ENCODE data around the gene ADGRB3.
"Not testable (repeated sequence)": the region's sequence is repeated elsewhere in the genome, so short reads cannot be mapped to it uniquely, and the experiment has no call there.

Gene ADGRB3

DNA sequence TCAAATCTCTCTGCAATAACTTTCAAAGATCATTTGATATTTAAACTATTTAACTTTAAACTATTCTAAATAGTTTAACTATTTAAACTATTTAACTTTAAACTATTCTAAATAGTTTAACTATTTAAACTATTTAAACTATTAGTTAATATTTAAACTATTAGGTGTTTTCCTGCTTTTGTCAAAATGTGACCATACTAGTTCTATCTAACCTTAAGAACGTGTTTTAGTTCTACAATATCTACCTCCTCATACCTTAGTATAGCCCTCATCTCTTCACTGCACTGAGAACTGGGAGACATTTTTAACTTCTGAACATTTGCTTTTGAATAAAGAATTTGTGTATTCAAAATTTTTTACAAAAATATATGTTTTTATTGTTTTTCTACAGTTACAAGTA, 429.1 kb downstream of the ADGRB3 start:
- no peak for DNase-seq

DNA sequence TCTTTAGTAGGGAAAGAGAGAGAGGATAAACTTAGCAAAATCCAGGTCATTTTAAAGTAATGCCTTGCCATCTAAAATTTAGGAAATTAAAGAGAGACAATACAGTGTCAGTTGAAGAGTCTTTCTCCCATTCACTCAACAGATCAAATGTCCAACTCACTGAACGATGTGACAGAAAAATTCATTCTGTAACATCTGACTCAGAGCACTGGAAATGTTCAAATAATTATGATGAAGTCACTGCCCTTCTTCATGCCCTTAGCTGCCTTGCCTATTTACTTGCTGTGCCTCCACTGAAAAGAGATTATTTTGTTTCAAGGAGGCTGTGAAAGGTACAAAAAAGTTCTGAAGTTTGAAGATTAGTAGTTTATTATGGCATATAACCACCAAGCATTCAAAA, 434.8 kb downstream of the ADGRB3 start:
- no peak for DNase-seq

DNA sequence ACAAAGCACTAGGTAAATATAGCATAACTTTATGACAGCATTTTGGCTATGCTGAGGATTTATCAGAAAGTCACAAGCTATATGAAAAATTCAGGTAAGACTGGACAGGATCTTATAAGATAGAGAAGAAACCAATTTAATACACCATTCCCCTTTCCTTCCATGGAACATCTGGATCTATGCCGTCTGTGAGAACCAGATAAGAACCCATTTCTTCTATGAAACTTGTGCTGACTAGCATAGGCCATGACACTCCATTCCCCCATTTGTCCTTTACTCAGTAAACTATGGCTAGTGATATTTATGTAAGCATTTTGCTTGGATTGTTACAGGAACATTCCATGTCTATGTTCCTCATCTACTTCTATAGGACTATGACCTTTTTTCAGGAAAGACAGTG, 437.7 kb downstream of the ADGRB3 start:
- no peak for DNase-seq

DNA sequence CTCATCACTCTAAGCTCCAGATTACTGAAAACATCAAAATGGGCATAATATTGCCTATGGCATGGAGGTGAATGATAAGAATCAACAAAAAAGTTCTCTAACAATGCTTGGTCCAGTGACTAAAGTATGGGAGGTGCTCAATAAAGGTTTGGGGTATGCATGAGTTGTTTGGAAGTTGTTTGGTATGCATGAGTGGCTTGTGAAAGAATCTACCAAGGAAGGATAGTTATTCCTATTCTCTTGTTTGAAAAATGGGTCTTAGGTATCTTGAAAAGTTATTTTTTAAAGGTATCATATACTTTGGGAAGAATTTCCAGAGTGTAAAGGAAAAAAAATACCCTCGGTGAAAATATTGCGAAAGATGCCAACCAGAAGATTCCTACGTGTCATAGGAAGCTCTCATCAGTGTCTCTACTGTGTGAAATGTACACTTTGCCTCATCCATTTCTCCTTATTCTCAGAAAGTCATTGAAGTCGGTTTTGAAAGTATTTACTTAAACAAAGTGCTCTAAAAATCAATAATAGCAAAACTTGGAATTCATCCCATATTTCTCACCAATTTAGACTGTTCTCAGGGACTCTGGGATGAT, 449.8 kb downstream of the ADGRB3 start:
- no peak for DNase-seq

DNA sequence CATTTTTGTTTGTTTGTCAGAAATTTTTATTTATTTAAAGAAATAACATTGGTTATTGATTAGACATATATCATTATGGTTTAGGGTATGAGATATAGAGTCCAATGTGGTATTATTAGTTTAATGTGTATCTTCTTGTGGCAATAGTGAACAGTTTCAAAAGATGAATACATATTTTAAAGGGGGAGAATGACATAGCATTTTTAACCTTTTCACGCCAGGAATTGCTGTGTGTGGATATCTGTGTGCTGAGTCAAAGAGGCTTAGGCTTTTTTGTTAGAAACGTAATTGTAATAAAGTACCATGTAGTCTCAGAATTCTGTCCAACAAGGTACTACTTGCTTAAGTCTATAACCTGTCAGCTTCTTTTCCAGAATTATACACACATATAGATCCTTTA, 451.6 kb downstream of the ADGRB3 start:
- no peak for DNase-seq

DNA sequence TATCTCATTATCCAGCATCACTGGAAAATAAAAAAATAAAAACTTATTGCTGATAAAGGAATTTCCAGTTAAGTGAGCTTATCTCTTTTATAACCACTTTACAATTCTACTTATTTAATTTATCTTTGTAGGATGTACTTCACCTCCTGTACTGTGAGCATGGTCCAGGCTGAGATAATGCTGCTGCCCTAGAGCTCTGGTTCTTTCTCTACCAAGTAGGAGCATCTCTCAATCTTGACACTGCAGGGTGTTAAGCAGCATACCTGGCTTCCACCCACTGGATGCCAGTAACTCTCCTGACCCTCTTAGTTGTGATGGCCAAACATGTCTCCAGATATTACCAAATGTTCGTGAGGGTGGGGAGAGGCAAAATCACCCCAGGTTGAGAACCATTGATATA, 454.5 kb downstream of the ADGRB3 start:
- DNase-seq: no peak

DNA sequence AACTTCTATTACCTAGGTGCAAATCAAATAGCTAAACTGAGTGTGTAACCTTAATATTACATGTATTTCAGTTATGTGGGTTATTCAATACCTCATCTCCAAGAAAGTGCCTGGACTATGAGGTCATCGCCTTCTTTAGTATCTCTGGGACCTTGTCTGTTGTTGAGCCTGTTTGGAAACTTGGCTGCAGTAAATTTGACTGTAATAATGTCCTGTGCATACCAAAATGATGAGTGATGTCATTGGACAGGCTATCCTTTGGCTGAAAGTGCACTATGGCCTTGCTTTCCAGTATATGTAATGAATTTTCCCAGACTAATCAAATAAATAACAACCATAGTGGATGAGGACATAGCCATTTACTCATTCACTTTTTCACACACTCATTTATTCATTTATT, 455.1 kb downstream of the ADGRB3 start:
- DNase-seq: no peak

DNA sequence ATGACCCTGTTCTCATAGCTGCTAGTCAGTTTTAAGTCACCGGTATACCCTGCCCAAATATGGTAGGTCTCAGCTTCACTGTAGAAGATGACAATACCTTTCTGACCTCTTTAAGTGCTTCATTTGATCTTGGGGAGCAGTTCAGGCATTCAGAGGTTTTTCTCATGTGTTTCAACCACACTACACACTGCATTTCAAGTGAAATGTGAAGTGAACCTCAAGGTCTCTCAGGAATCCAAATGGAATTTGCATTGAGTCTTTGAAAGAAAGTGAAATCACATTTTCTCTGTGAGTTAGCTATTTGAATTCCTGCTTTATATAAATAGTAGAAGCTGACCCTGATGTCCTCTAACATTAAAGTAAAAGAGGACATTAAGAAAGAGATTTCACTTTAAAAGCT, 461.6 kb downstream of the ADGRB3 start:
- no peak for DNase-seq

DNA sequence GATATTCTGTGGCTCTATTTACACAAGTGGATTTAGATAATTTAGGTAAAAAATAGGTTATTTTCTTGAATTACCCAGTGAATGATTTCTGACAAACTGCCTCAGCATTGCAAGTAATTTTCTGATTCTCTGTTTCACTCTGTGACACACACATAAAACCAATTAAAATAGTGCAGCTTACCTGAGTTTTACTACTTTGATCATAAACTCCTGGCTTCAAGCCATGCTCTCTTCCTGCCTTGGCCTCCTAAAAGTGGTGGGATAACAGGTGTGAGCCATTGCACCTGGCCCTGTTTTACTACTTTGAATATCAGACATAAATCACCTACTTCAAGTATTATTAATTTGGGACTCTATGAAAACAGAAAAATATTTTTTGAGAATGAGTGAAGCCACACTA, 462.9 kb downstream of the ADGRB3 start:
- no peak for DNase-seq

DNA sequence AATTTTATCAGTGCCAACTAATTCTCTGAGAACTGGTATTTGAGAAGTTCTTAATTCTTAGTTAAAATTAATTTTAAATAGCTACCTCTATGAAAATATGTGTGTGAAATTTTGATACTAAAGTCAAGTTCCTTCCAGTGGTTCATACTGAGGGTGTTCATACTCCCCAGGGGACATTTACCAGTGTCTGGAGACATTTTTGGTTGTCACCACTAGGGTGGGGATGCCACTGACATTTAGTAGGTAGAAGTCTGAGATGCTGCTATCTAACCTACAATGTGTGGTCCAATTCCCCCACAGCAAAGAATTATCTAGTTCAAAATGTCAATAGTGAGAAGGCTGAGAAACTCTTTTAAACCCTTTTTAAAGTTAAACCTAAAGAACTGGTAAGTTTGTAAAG, 463.8 kb downstream of the ADGRB3 start:
- no peak for DNase-seq

DNA sequence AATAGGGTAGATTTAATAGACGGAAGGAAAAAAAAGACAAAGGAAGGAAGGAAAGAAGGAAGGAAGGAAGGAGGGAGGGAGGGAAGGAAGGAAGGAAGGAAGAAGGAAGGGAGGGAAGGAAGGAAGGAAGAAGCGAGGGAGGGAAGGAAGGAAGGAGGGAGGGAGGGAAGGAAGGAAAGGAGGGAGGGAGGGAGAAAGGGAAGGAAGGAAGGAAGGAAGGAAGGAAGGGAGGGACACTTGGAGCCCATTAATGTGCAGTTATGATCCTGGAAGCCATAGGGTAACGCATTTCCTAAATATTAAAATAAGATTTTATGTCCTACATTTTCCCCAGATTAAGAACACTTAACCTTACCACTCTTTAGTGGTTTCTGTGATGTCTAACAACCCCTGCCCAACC, 465.7 kb downstream of the ADGRB3 start:
- no peak for DNase-seq

DNA sequence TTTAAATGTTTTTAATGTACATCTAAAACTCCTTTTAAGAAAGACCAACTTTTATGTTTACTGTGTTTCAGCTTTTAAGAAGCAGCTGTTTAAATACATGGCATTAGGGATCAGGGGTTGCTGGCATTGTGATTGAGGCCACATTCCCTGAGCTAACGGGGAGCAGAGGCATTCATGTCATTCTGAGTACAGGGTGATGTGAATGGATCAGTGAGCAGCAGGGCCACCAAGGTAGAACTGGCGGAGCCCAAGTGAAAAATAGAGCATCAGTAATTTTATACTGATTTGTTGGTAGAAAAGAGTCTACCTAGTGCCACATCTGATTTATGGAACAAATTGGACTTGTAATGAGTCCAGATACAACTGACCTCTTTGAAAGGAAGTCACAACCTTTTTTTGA, 467.3 kb downstream of the ADGRB3 start:
- DNase-seq: no peak

DNA sequence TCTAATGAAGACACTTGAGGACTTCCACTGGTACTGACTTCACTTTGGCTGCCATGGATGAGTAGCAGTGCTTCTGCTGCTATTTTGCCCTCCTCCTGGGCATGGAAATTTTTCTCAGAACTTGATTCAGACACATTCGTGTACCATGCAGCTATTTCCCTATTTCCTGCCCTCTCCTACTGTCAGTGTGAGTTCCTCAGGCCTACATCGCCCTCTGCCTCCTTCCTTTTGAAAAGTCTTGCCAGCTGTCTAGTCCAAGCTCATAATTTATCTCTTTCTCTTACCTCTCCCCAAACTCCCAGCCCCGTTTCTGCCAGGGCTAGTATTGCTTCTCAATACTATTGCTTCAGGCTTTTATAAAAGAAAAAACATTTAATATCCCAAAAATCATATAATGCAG, 470.2 kb downstream of the ADGRB3 start:
- no peak for DNase-seq

DNA sequence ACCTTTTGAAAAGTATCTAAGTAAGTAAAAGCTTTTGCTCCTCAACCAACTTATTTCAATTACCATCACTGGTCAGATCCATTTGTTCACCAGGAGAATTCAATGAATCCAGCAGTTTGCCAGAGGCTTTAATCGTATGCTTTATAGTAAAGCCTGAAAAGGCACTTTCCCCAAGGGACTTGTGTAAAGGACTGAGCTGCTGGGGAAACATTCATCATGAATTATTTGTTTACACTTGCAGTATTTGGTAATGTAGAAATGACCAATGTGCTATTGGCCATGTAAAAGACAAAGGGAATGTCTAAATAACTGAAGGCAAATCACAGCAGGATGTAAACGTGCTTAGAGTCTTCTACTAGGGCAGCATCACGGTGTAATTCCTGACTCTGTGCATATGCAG, 471.4 kb downstream of the ADGRB3 start:
- DNase-seq: no peak

DNA sequence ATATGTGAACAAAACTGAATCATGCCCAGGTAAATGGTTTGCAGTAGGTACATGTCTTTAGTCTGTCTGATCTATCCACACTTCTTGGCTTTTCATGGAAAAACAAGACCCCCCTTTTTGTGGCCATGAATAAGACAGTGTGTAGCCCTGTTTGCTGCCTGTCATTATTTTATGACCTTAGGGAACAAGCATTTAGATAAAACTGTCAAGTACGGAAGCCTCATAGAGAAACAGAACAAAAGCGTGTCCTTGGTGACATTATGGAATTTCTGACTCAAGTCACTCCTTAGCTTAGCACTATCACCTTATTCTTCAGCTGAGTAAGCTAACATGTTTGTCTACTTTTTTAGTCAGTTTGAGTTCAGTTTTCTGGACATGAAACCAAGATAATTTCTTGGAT, 476.2 kb downstream of the ADGRB3 start:
- DNase-seq: no peak

DNA sequence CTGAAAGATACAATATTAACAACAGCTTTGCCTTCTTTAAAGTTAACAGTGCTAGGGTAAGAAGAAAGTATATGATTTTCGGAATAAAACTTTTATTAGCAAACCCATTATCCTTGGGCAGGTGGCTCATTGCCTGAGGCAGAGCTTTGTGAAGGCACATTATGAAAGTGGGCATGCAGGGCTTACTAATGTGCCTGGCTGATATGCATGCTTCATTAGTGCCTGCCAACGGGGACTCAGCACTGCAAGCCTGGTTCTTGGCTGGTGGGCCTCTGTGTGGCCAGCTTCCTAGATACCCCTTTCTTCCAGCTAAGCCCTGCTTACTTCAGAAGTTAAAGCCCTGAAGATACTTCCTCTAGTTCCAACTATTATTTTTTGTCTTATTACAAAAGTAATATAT, 481.6 kb downstream of the ADGRB3 start:
- no peak for DNase-seq

DNA sequence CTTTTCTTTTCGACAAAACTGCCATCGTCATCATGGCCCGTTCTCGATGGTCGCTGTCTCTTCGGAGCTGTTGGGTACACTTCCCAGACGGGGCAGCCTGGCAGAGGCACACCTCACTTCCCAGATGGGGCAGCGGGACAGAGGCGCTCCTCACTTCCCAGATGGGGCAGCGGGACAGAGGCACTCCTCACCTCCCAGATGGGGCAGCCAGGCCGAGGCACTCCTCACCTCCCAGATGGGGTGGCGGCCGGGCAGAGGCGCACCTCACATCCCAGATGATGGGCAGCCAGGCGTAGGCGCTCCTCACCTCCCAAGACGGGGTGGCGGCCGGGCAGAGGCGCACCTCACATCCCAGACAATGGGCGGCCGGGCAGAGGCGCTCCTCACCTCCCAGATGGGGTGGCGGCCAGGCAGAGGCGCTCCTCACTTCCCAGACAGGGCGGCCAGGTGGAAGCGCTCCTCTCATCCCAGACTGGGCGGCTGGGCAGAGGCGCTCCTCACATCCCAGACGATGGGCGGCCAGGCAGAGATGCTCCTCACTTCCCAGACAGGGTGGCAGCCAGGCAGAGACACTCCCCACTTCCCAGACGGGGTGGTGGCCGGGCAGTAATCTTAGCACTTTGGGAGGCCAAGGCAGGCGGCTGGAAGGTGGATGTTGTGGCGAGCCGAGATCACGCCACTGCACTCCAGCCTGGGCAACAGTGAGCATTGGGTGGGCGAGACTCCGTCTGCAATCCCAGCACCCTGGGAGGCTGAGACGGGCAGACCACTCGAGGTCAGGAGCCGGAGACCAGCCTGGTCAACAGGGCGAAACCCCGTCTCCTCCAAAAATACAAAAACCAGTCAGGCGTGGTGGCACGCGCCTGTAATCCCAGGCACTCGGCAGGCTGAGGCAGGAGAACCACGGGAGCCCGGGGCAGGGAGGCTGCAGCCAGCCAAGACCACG, 486.7 kb downstream of the ADGRB3 start:
- not testable (repeated sequence) for DNase-seq

DNA sequence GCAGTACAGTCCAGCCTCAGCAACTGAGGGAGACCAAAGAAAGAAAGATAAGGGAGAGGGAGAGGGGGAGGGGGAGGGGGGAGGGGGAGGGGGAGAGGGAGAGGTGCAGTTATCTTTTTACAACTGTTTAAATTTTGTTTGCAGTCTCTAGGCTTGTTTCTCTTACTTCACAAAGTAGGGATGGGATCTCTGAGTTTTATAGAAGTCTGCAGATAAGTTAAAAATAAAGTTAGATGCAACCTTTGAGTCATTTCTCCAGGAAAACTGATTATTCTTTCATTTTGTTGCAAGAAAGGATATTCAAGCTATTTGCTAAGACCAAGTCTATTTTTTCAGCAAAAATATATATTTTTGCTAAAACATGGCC, 487.3 kb downstream of the ADGRB3 start:
- no peak for DNase-seq

DNA sequence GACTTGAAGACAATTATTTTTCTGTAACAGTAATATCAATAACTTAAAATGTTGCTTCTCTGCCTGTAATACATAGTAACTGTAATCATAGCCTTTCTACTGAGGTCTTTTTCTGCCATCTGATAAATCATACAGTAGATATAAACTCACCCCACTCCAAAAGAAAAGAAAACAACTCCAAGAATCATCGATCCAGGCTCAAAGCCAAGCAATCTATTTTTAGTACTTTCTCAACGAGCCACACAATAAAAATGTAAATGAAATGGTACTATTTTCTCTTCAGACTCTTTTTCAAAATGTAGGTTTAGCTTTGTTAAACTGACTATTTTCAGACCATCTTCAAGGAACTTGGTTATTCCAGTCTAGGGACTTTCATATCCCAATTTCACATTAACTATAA, 493.3 kb downstream of the ADGRB3 start:
- no peak for DNase-seq

DNA sequence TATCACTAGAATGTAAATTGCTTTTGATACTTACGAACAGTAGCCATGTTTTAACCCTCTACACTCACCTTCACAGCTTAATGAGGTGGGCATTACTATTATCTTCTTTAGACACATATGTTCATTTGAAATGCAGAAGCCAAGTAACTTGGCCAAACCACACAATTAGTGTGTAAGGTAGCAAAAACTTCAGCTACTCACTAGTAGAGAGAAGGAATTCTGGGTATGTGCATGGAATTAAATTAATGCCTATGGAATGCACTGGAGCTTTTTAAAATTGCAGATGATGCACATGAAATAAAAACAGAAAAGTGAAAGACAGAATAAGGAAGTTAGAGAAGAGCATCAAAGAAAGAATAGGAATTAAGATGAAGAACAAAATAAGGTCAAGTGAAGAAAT, 494.0 kb downstream of the ADGRB3 start:
- DNase-seq: no peak

DNA sequence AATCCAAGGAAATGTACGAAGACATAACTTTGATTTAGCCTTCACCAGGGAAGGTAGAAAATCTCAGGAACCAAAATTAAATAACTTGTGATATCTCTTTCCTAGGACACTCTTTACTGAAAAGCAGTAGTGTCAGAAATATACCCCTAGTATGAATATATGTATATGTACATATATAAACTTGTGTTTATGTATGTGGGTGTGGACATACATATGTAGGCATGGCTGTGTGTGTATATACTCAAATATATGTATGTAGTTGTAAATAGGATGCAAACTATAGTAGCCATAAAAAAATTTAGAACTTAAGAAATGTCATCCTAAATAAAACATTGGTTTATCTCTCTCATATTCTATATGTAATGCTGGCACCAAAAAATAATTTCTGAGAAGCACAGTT, 500.8 kb downstream of the ADGRB3 start:
- DNase-seq: no peak

DNA sequence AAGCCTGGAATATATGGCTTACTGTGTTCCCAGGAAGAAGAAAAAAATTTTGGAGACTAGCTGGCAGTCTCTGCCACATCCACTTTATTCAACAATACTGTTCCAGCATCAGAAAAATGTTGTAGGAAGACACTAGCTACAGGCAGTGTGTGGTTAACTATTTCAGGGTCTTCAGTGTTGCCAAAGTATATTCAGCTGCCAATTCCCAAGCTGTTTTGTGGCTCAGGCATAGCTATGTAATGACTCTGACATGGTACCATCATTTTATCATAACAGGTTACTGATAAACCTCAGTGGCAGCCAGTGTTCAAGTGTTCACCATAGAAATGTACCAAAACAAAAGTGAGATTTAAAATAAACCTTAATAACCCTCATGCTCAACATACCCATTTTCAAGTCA, 503.1 kb downstream of the ADGRB3 start:
- no peak for DNase-seq

DNA sequence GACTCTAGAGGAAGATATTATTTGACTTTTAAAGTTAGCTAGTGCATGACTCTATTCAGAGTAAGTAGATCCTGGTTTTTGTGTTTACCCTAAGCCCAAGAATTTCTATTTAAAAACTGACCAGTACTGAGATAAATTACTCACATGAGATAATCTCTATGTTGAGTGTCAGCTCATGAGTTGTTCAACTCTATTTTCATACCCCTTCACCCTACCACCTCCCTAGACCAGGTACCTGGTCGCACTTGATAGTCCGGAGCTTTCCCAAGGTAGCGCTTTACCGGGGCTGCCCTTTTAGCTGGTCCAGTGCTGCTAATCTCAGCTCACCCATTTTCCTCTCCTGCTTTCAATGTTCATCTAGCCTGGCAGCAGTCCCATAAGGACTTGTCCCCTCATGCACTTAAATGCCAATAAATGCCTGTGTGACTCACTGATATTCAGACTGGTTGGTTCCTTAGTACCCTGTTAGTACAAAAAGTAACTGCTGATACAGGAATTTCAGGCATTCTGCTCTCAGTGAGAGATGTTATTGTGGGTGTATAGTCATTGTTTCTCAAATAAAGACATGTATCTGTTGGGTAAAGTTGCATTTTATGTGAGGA, 503.9 kb downstream of the ADGRB3 start:
- DNase-seq: no peak

DNA sequence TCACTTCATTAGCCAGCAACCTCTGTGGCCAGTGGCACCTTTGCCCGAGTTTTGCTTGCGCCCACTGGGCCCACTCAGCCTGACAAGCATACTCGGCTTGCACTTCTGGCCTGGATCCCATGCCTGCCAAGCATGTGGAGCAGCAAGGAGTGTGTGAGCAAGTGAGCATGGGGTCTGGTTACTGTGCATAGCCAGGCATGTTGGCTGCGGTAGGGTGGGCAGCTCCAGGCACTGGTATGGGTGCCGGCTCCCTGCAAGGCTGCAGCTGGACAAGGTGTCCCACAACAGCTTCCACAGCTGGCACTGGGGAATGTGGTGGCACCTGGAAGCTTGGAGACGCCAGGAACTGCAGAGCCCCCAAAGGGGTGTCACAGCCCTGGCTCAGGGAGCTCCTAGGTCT, 510.0 kb downstream of the ADGRB3 start:
- no peak for DNase-seq
